HG03439 (cell line): Measurements from ENCODE around the gene PNPT1.

Experiments
- ATAC-seq: cut with Tn5 transposase; IDR thresholded peaks from one replicate; pipeline ENCODE4 v1.9.1; 2021; ENCODE audit warnings: mild to moderate bottlenecking, moderate library complexity; ENCODE audit not compliant: unreplicated experiment

The PNPT1 gene

DNA sequence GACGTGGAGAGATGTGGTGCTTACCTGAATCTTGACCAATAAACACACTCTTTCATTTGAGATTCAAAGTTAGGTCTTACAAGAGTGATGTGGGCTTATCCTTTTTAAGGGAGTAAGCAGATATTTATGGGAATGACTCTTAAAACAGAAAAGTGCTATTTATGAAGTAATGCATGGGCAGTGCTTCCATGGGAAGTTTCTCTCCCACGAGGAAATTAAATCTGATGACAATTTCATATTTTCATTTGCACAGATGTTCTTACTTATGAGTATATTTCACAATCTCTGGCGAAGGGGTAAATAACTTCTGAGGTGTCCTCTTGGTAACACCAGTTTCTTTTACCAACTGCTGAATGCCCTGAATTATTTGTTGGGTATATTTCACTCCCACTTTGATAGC is 21.0 kb downstream of the PNPT1 start:
- ATAC-seq = no peak

GRCh38 chr2:55668956-55669355 is 24.7 kb downstream of the PNPT1 start:
- ATAC-seq = no peak

DNA sequence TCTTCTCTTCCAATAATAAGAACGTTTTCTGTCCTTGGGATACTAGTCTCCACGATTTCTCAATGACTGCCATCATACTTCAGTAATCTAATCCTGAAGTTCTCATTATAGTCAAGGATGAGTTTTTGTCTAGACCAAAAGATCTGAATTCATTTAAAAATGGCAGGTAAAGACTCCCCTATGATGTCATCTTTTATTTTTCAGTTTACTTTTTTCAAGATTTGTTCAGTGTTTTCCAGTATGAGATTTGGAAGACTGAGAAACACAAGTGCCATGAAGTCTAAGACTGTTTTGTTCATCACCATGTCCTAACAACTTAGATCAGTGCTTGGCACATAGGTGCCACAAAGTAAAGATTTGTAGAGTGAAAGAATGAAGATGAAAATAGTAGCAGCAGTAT is 40.4 kb downstream of the PNPT1 start:
- no peak for ATAC-seq

- ATAC-seq = no peak
Measured at GRCh38 chr2:55649211-55649610, 44.4 kb downstream of the PNPT1 start.

GRCh38 chr2:55636831-55637230 is 56.8 kb downstream of the PNPT1 start:
- no peak for ATAC-seq

GRCh38 chr2:55628931-55629330 is 64.7 kb downstream of the PNPT1 start:
- no peak for ATAC-seq

DNA sequence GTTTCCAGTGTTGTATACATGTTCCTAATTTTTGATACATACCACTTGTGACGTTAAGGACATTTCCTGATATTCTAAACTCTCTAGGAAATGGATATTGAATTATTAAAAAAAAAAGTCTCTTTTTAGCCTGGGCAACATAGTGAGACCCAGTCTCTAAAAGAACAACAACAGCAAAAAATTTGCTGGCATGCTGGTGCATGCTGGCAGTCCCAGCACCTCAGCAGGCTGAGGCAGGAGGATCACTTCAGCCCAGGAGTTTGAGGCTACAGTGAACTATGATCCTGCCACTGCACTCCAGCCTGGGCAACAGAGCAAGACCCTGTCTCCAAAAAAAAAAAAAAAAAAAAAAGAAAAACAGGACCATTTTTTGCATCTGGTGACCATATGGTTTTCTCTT is 65.7 kb downstream of the PNPT1 start:
- ATAC-seq = no peak

DNA sequence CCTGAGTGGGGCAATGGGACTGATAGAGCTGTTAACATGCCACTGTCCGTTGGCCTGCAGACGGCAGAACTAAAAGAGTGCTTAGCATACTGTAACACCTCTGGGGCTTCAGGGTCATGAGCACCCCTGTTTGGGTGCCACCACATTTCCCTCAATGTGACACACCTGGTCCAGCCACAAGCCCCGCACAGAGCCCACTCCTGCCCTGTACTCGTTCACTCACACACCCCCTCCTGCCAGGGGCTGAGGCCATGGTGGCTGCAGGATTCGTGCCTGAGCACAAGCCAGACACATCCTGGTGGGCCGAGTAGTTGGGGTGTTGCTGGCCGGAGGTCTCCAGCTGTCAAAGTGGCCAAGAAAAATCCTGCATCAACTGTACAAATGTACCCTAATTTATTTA is 71.8 kb downstream of the PNPT1 start:
- no peak for ATAC-seq

- ATAC-seq = no peak
Measured at GRCh38 chr2:55620123-55620779, 73.4 kb downstream of the PNPT1 start.

DNA sequence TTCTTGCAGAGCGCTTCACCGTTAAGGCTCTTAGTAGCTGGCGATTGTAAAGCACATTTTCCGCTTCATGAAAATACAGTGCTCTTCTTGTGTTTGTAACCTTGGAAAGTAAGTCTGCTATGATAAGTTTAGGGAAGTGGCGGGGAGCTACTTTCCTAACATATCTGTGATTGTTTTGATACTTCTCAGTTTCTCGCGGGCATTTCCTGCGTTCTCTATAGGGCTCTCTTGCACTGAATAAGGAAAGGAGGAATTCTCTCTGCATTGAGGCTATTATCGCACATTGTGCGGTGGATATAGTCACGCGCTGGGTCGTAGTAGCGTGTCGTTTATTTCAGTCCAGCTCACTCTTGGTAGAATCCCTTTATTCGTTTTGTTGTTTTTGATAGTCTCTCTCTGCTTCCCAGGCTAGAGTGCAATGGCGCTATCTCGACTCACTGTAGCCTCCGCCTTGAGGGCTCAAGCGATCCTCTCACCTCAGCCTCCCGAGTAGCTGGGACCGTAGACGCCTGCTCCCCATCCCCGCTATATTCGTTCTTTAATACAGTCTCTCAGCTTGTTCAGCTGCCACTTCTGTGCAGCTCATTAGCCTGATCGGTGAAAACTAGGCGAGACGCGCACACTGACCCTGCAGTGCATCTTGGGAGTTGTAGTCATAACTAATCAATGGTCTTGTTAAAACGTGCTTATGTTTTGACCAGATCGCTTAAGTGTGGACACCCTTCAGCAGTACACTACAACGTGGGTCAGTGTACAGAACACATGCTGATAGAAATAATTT is 75.2 kb downstream of the PNPT1 start:
- peak; percentile 37 for ATAC-seq

DNA sequence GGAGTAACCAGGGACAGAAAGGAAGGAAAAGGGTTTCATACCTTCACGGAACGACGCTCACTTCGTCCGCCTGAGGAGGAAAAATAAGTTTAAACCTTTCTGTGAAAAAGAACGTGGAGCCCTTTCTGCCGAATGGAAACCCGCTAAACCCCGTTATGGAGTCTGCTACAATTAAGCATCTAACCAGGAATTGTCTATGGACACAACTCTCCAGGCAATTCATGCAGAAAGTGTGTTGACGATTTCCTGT is 75.7 kb downstream of the PNPT1 start:
- ATAC-seq = no peak

DNA sequence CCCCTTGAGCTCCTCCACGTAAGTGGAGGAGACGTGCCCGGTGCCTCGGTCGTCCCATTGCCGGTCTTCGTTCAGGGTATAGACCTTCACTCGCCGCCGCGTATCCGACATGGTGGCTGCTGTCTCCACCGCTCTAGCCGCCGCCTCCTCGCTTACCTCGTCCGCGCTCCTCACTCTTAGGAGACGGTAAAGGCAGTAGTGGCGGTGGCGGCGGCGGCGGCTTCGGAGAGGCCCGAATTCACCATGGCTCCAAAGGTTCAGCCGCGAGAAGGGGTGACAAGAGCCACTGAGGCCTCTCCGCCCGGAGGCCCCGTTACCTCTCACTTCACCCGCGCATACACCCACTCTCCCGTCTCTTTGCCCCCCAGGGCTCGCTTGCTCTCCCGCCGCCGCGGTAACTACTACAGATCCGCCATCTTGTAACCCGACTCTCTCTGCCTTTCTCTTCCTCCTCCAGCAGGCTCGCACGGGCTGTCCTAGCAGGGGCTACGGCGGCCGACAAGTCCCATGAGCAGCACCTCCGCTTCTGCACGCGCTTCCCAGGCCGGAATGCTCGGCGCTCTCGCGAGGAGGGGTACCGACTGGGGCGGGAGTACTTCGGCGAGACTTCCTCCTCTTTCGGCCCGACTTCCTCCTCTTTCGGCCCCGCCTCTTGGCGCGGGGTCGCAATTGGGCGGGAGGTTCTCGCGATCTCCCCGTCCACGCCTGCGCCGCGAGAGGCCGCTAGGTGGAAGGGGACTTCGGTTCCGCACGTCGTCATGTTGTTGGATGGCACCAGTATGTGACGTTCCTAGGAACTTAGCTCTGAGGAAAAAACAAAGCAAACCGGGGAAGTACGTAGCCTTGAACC is 76.2 kb downstream of the PNPT1 start, which contains the start of gene PPP4R3B:
Gene PPP4R3B (minus strand): TSS at position 448 of the 850 bp plus-strand sequence. CDS start 337 bp downstream, at position 111.
- peak; percentile 88 for ATAC-seq

GRCh38 chr2:55616551-55617174 is 77.0 kb downstream of the PNPT1 start:
- ATAC-seq = peak; percentile 3

DNA sequence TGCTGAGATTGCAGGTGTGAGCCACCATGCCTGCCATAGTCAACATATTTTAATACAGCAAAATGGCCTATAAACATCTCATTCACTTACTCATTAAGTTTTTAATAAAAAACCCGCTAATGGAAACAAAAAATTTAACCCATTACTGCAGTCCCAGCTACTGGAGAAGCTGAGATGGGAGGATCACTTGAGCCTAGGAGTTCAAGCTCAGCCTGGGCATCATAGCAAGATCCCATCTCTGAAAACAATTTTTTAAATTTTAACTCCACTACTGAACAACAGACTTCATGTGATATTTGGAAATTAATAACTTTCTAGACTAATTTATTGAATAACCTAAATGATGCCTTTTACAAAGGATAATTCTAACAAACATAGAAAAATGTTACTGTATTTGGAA is 81.6 kb downstream of the PNPT1 start:
- no peak for ATAC-seq

DNA sequence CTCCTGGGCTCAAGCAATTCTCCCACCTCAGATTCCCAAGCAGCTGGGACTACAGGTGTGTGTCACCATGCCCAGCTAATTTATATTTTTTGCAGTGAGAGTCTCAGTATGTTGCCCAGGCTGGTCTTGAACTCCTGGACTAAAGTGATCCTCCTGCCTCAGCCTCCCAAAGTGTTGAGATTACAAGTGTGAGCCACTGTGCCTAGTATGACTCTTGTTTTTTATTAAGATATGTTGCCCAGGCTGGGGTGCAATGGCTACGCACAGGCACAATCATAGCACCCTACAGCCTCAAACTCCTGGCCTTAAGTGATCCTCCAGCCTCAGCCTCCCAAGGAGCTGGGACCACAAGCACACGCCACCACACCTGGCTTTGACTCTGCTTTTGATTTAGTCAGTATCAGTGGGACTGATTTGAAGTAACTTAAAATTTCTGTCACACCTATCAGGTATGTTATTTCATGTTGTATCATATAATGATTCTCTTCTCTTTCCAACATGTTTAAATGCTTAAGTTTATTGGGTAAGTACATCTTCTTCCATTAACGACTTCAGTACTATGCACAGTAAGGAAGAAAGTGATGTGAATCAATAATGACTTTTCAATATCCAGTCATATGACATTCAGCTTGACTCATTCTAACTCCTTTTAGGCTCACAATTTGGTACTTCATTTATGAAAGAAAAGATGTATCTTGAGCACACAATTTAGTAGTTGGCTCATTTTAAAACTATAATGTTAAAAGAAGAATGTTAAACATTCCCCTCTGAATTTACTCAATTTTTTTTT is 82.5 kb downstream of the PNPT1 start:
- ATAC-seq = no peak

- ATAC-seq = no peak
Measured at GRCh38 chr2:55609938-55610578, 83.6 kb downstream of the PNPT1 start.

DNA sequence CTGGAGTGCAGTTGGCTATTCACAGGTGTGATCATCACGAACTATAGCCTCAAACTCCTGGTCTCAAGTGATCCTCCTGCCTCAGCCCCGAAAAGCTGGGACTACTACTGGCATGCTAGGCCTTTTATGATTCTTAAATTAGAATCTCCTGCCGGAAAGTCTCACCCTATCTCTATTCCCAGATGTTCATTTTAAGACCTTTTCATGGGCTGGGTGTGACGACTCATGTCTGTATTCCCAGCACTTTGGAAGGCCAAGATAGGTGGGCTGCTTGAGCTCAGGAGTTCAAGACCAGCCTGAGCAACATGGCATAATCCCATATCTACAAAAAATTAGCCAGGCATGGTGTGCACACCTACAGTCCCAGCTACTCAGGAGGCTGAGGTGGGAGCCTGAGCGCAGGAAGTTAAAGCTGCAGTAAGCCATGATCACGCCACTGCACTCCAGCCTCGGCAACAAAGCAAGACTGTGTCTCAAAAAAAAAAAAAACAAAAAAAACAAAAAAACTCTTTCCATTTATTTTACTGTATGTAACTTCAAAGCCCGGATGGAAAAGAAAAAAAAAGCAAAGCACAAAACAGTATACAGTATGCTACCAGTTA is 84.3 kb downstream of the PNPT1 start:
- no peak for ATAC-seq

- ATAC-seq = no peak
Measured at GRCh38 chr2:55607717-55608116, 85.9 kb downstream of the PNPT1 start.

- no peak for ATAC-seq
Measured at GRCh38 chr2:55604027-55604565, 89.5 kb downstream of the PNPT1 start.
